WERI-Rb-1 (cell line): ENCODE measurements around the gene RRAS2.
"Not testable (repeated sequence)": the region's sequence is repeated elsewhere in the genome, so short reads cannot be mapped to it uniquely, and the experiment has no call there.

Experiments used
- DNase-seq: peaks from one replicate; pipeline ENCODE4 v3.0.0-alpha.2; 2020
- H3K27ac ChIP-seq: fragments of 250-450 bp; sonication (Bioruptor Pico); 2 replicates; pipeline ENCODE4 v1.5.1; 2020; ENCODE audit warnings: mild to moderate bottlenecking, moderate library complexity
- H3K27me3 ChIP-seq: fragments of 250-450 bp; sonication (Bioruptor Pico); 2 replicates; pipeline ENCODE4 v1.5.1; 2021; ENCODE audit warnings: mild to moderate bottlenecking, low read depth, moderate library complexity; ENCODE audit not compliant: insufficient read depth, severe bottlenecking
- H3K36me3 ChIP-seq: fragments of 250-450 bp; sonication (Bioruptor Pico); 2 replicates; pipeline ENCODE4 v1.5.1; 2020; ENCODE audit warnings: mild to moderate bottlenecking, moderate library complexity
- H3K4me3 ChIP-seq: 2 replicates; pipeline ENCODE4 v1.5.1; 2011; ENCODE audit warnings: low read depth, mild to moderate bottlenecking, control low read depth, low read length
- H3K9me3 ChIP-seq: fragments of 250-450 bp; sonication (Bioruptor Pico); 2 replicates; pipeline ENCODE4 v1.5.1; 2021; ENCODE audit warnings: mild to moderate bottlenecking, moderate library complexity; ENCODE audit not compliant: severe bottlenecking
- TF ChIP-seq, protein P1 (sequence below): IDR thresholded peaks from 2 replicates; pipeline ENCODE4 v1.5.1; 2011; ENCODE audit warnings: low read depth, mild to moderate bottlenecking, control low read depth, inconsistent platforms, low read length

The RRAS2 gene

DNA sequence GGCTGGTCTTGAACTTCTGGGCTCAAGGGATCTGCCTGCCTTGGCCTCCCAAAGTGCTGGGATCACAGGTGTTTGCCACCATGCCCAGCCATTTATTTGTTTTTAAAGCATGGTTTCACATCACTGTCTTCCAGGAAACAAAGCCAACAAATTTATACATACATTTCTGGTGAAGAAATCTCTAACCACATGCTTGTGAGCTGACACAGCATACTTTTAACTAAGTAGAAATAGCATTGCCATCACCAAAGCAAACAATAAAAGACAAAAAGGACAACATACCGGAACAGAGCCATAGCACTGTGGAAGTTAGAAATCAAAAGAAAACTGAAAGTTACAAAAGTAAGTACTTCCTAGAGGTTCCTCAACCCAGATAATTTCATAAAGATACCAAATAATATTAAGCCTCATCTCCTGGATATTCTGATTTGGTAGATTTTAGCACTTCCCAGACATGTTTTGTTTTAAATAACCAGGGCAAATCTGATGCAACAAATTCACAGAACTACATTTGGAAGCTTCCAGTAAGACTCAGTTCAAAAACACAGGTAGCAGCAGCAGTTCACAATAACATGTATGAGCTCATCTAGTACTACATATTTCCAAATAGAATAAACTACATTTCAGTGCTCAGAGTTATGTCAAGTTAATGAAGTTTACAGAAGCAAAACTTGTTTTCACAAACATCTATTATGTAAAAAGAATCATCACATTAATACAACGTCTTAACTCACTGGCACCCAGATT lies 70.6 kb downstream of the RRAS2 start:
- Histone ChIP-seq H3K27ac (no peak overlapping the region), H3K4me3 (no peak overlapping the region), H3K9me3 (no peaks in the 10 kb centered on the region), H3K36me3 (no peaks in the 10 kb centered on the region), H3K27me3 (no peaks in the 10 kb centered on the region)
- no peak for DNase-seq
- TF ChIP-seq, protein P1, sequence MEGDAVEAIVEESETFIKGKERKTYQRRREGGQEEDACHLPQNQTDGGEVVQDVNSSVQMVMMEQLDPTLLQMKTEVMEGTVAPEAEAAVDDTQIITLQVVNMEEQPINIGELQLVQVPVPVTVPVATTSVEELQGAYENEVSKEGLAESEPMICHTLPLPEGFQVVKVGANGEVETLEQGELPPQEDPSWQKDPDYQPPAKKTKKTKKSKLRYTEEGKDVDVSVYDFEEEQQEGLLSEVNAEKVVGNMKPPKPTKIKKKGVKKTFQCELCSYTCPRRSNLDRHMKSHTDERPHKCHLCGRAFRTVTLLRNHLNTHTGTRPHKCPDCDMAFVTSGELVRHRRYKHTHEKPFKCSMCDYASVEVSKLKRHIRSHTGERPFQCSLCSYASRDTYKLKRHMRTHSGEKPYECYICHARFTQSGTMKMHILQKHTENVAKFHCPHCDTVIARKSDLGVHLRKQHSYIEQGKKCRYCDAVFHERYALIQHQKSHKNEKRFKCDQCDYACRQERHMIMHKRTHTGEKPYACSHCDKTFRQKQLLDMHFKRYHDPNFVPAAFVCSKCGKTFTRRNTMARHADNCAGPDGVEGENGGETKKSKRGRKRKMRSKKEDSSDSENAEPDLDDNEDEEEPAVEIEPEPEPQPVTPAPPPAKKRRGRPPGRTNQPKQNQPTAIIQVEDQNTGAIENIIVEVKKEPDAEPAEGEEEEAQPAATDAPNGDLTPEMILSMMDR: no peak

- not testable (repeated sequence) for H3K36me3 ChIP-seq, H3K27ac ChIP-seq, DNase-seq, H3K9me3 ChIP-seq, H3K4me3 ChIP-seq, H3K27me3 ChIP-seq
These were observed 80.1 kb downstream of the RRAS2 start for GRCh38 chr11:14278869-14279268.

GRCh38 chr11:14275076-14275475 lies 83.9 kb downstream of the RRAS2 start:
- no peaks in the 10 kb centered on the region for H3K9me3 ChIP-seq
- no peaks in the 10 kb centered on the region for H3K36me3 ChIP-seq
- no peak for DNase-seq
- TF ChIP-seq, protein P1: no peak
- H3K4me3 ChIP-seq: no peak overlapping the region
- H3K27me3 ChIP-seq: no peaks in the 10 kb centered on the region
- H3K27ac ChIP-seq: no peak overlapping the region

DNA sequence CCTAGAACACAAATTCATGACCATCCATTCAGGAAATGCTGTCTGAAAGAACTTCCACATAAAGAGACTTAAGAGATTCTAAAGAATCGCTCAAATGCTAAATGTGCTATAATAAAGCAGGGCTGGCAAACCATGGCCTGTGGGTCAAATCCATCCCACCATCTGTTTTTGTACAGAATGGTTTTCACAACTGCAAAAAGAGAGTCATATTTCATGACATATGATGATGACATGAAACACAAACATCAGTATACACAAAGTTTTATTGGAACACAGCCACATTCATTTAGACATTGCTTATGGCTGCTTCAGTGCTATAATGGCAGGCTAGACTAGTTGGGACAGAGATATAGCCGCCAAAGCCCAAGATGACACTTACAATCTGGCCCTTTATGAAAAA lies 85.1 kb downstream of the RRAS2 start:
- no peak for DNase-seq
- Histone ChIP-seq H3K9me3 (no peaks in the 10 kb centered on the region), H3K4me3 (no peak overlapping the region), H3K27ac (no peak overlapping the region), H3K36me3 (no peaks in the 10 kb centered on the region), H3K27me3 (no peaks in the 10 kb centered on the region)
- TF ChIP-seq, protein P1: no peak

GRCh38 chr11:14270690-14271542 lies 88.1 kb downstream of the RRAS2 start:
- Histone ChIP-seq H3K4me3 (no peak overlapping the region), H3K27me3 (no peaks in the 10 kb centered on the region), H3K27ac (no peak overlapping the region), H3K36me3 (no peaks in the 10 kb centered on the region), H3K9me3 (no peaks in the 10 kb centered on the region)
- TF ChIP-seq, protein P1: no peak
- no peak for DNase-seq

DNA sequence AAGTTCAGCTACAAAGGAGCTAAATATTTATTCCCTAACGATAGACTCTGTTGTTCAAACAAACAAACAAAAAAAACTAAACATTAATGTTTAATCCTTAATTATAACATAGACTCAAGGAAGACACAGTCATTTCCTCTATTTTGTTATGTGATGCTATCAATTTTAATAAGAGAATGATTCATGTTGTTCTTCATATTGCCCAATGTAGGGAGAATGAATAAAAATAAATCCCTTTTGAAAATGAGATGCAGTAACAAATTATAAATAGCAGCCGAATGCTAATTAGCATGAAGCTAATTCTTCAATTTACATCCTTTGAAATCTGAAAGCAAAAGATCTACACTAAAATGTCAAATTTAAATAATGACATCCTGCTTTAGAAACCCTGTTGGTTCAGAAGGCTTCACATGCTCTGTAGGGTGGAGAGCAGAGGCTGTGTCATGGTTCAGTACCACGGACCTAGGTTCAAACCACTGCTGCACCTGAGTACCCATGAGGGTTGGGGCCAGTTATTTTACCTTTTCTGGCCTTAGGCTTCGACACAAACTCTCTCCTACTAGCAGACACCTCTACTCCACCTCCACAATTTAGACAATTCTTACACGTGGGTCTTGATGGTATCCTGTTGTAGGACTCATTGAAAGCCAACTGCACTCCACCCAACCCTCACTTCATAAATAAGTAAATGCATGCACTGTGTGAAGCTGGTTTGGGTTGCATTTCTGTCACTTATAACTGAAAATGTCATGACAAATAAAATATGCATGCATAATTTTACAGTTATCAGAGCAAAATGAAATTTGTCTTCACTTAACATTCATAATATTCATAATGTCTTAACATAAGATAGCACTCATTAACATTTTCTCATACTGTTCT lies 89.0 kb downstream of the RRAS2 start:
- Histone ChIP-seq H3K27me3 (no peaks in the 10 kb centered on the region), H3K27ac (no peak overlapping the region), H3K36me3 (no peaks in the 10 kb centered on the region), H3K4me3 (no peak overlapping the region), H3K9me3 (no peaks in the 10 kb centered on the region)
- TF ChIP-seq, protein P1: no peak
- no peak for DNase-seq
